ENCODE measurements around the gene COX7B2.

DNA sequence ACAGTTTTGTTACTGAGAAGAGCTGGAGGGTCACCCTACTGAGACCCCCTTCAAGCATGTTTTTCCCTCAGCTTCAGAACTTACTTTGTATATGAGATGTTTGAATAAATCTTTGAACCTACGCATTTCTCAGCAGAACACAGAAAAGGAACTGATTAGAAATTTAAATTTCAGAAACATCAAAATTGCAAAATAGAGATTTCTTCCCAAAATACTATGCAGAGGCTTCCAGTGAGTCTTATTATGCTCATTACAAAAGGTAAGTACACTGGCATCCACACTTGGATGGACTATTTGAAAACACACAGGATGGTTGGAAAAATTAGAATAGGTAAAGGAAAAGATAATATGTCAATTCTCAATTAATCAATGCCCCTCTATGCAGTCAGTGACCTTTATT is 91.2 kb downstream of the COX7B2 start:
- TF ChIP-seq, protein P1, sequence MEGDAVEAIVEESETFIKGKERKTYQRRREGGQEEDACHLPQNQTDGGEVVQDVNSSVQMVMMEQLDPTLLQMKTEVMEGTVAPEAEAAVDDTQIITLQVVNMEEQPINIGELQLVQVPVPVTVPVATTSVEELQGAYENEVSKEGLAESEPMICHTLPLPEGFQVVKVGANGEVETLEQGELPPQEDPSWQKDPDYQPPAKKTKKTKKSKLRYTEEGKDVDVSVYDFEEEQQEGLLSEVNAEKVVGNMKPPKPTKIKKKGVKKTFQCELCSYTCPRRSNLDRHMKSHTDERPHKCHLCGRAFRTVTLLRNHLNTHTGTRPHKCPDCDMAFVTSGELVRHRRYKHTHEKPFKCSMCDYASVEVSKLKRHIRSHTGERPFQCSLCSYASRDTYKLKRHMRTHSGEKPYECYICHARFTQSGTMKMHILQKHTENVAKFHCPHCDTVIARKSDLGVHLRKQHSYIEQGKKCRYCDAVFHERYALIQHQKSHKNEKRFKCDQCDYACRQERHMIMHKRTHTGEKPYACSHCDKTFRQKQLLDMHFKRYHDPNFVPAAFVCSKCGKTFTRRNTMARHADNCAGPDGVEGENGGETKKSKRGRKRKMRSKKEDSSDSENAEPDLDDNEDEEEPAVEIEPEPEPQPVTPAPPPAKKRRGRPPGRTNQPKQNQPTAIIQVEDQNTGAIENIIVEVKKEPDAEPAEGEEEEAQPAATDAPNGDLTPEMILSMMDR (IDR thresholded peaks at IDR 0.05; ENCODE audit: insufficient read depth, low read length, poor library complexity, severe bottlenecking) = no peak
- no peak for TF ChIP-seq EZH2phosphoT487 (conservative IDR thresholded peaks at IDR 0.05; ENCODE audit: low read length)

Measured in SU-DHL-6 (cell line).